GM19452 (cell line): ENCODE results near the gene NRXN3.

Experiments
- ATAC-seq: cut with Tn5 transposase; IDR thresholded peaks from one replicate; pipeline ENCODE4 v1.9.1; 2021; ENCODE audit not compliant: unreplicated experiment

The NRXN3 gene

DNA sequence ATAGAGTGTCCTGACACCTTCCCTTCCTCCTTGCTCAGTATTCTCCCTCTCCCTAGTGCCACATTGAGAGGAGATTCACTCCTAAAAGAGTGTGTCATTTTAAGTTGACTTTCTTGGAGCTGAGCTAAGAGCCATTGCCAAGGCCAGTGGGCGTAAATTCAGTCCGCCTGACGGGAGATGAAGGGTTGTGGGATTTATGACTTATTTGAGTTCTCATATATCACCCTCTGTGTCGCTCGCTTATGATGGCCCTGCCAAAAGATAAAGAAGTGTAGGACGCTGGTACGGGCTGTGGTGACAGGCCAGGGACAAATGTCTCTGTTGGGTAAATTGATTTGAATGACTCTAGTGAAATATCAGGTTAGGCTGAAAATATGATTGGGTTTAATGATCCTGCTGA, 867.4 kb downstream of the NRXN3 start:
- no peak for ATAC-seq

DNA sequence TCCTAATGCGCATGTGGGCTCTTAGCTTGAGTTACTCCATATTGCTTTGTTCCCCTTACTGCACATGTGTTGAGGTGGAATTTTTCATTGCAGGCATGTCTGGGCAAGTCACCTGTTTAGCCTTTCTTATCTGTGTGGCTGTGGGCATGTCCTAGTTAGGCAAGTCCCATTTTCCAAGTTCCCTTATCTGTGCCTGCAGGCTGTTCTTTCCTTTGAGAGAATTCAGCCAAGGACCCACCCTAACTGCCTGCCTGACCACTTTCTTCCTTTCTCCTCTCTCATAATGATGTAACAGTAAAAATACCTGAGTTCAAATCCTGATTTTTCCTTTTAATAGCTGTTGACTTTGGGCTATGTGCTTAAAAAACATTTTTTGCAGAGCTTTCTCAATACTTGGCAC, 870.6 kb downstream of the NRXN3 start:
- ATAC-seq: no peak

DNA sequence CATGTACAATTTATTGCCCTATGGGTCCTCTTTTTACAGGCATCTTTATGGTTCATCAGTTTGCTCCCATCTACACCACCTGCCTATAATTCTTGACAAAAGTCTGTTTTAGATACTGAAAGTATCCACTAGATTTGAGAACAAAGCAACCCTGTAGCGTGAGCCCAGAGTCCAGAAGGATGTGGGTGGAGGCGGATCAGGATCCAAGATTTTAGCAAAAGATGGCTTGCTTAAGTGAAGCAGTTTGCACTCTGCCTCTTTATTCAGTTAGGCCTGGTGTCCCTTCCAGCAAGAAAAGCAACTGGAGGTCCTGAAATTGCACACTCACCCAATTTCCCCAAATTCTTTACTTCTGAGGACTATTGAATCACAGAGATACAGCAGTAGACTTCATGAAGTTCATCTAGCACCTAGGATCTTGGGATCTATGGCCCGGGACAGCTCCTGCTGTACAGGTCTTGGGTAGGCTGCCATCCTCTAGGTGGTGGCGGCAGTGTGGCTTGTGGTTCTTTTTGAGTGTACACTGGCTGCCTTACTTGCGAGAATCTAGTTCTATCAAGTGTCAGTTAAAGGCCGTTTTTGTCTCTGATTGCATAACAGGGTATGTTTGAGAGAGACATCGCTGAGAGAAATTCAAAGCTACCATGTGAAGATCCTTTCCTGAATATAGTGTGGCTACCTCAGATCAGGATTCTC, 873.2 kb downstream of the NRXN3 start:
- ATAC-seq: no peak

GRCh38 chr14:79044894-79045624, 874.9 kb downstream of the NRXN3 start:
- no peak for ATAC-seq

- ATAC-seq: no peak
Measured at GRCh38 chr14:79050787-79051727, 880.9 kb downstream of the NRXN3 start.

GRCh38 chr14:79051742-79052141, 881.6 kb downstream of the NRXN3 start:
- no peak for ATAC-seq

DNA sequence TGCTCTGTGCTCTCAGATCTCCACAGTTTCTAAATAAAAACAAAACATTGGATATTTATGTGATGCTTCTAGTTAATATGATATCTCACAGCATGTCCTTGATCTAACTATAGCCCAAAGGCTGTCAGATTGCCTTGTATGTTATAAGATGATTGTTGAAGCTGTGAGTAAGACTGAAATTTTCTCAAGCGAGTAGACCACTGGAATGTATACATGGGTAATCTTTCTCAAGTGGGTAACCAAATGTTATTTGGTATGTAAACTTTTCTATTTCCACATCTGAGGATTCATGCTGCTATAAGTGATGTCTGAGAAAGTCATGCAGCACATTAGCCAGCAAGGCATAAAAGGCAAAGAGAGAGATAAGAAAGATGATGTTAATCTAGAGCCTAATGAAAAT, 886.7 kb downstream of the NRXN3 start:
- no peak for ATAC-seq

- no peak for ATAC-seq
Measured at GRCh38 chr14:79057333-79057732, 887.2 kb downstream of the NRXN3 start.

GRCh38 chr14:79062226-79062625, 892.1 kb downstream of the NRXN3 start:
- ATAC-seq: no peak

DNA sequence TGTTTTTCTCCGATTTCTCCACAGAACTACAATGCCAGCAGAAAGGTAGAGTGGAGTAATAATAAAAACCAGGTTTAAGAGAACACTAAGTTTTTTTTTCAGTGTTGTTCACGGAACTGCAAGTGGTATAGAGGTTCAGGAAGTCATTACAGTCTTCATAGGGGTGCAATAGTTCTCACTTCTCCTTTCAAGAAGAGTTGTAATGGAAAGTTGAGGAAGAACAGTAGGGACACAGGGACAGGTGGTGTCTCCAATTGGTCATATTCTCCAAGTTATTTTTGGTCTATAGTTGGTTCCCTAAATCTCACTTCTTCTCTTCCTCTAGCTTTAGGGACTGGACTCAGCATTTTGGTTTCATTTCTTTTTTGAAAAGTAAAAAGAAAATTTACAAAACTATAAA, 894.0 kb downstream of the NRXN3 start:
- ATAC-seq: no peak

DNA sequence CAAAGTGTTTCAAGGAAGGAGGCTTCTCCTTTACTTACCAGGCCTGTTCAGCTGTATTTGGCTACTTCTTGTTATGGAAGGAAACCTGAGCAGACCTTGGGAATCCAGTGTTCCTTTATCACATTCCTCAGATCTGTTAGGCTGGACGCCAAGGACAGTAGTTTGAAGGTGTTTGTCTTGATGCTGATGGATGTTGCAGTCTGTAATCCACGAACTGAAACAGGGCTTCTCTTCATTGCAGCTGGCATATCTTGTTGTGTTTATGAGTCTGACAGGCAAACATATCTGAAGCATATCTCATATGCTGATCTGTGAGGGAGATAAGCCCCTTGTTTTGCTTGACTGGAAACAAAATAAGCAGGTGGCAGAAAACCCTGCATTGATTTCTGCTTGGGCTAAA, 904.3 kb downstream of the NRXN3 start:
- no peak for ATAC-seq

- ATAC-seq: no peak
Measured at GRCh38 chr14:79076428-79076827, 906.3 kb downstream of the NRXN3 start.

DNA sequence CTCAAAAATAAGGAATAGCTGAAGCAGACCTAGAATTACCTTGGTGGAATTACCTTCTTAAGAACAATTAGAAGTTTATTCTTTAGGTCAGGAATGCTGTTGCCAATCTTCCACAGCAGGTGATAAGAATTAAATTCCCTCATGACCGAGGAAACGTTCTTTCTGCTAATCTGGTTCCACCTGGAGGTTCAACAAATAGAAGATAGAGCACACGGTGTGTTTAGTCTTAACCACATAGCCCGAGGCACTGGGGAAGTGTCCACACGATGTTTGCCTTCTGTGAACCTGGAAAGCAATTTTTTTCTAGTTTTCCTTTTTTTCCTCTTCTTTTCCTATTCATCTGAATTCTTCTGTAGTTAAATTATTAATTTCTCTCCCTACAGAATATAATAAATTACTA, 906.9 kb downstream of the NRXN3 start:
- no peak for ATAC-seq

DNA sequence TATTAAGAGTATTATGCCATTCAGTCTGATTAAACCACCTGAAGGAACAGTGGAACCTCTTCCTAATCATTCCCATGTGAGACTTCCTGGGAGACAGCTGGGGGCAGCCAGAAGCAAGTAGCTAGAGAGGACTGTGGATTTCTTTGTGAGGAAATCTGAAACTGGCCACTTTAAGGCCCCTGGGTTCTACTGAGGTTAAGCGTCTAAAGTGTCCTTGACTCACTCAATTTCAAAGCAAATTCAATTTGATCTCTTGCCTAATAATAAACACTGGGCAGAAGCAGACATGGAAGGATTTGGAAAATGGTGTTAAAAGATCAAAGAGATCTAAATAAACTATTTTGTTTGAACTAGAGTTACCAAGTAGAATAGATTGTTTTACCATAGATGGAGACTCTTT, 909.9 kb downstream of the NRXN3 start:
- no peak for ATAC-seq

DNA sequence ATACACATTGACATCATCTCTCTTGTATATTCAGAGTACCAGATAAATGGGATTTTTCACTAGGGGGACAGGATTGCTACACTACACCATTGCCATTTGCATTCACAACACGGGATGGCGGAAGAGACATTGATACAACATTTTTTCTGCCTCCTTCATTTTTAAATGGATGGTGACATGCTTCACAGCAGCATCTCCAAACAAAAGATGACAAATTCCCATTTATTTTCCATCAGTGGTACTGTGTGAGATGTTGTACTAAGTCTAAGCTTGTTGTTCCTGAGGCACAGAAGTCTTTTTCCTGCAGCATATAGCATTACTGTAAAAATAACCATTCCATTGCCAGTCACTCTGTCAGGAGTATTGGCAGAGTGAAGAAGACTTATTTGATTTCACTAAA, 912.7 kb downstream of the NRXN3 start:
- ATAC-seq: no peak

- no peak for ATAC-seq
Measured at GRCh38 chr14:79083356-79083755, 913.2 kb downstream of the NRXN3 start.

- ATAC-seq: no peak
Measured at GRCh38 chr14:79084861-79085260, 914.7 kb downstream of the NRXN3 start.

DNA sequence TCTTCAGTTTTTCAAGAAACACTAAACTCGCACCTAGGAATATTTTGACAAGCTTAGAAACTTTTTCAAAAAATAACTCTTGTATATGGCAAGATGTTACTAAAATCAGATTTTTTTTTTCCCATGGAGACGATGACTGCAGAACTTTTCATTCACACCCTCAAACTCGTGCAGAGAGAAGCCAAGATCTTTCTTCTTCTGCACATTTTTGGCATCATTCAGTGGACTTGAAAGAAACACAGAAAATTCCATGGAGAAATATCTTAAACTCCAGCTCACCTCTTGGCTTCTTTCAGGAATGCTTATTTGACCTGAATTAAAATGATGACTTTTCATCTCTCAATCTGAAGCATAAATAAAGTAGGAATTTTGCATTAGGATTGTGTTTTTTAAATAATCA, 919.4 kb downstream of the NRXN3 start:
- ATAC-seq: no peak

GRCh38 chr14:79090641-79091180, 920.5 kb downstream of the NRXN3 start:
- ATAC-seq: no peak

- no peak for ATAC-seq
Measured at GRCh38 chr14:79091381-79091963, 921.3 kb downstream of the NRXN3 start.

DNA sequence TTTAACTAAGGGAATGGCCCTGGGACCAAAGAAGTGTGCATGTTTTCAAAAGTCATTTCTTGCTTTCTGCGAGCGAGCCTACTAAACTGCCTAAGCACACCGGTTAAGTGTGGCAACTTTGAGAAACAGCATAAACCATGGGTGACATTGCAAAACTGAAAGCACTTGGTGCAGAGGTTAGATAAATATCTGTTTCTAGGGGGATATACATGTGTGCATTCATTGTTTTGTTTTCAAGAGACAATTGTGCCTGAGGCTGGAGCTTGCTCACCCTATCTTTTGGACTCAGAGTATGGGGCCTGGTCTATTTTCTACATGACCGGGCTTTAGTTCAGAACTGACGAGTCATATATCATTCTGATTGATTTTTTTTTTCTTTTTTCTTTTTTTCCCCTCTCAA, 923.4 kb downstream of the NRXN3 start:
- no peak for ATAC-seq
